ENCODE results near the gene DMRT1.

DNA sequence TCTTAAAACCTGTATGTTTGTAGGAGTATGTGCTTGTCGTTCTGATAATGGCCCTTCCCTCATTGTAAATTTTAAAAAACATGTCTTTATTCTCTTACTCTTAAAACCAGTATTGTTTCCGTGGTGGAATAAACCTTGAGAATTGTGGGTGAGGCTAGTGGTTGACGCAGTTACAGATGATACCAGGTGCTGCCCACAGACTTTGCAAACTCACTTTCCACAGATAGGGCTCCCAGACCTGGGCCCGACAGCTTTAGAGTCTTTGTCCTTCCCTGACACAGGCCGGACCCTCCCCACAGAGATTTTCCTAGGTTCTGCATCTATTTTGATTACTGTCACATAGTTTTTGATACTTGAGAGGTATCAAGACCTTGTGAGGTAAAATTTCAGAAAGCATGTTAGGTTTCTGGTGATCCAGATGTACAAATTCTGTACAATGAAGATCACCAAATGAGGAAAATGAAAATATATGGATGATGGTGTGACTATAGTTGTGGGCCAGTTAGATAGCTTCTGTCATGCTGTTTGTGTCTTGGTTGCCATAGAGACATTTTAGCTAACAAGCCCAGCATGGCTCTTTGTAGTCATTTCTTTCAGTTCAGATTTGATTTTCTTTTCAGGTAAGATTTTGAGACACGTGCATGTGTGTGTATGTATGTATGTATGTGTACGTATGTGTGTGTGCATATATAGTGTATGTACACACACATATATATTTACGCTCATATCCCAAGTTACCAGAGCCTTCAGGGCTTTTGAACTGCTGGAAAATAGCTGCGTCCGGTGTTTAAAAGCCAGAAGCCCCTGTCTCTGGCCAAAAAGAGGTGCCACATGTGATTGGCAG lies 33.8 kb downstream of the DMRT1 start:
- TF ChIP-seq POLR2A (IDR thresholded peaks at IDR 0.05) (no peak), POLR2AphosphoS5 (IDR thresholded peaks at IDR 0.05) (no peak)
- TF ChIP-seq, protein P1, sequence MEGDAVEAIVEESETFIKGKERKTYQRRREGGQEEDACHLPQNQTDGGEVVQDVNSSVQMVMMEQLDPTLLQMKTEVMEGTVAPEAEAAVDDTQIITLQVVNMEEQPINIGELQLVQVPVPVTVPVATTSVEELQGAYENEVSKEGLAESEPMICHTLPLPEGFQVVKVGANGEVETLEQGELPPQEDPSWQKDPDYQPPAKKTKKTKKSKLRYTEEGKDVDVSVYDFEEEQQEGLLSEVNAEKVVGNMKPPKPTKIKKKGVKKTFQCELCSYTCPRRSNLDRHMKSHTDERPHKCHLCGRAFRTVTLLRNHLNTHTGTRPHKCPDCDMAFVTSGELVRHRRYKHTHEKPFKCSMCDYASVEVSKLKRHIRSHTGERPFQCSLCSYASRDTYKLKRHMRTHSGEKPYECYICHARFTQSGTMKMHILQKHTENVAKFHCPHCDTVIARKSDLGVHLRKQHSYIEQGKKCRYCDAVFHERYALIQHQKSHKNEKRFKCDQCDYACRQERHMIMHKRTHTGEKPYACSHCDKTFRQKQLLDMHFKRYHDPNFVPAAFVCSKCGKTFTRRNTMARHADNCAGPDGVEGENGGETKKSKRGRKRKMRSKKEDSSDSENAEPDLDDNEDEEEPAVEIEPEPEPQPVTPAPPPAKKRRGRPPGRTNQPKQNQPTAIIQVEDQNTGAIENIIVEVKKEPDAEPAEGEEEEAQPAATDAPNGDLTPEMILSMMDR (IDR thresholded peaks at IDR 0.05), result no peak

All from upper lobe of left lung (tissue), 4 donors.